ENCODE data around the gene RNU5D-1.

GRCh38 chr1:44701141-44701573 lies 29.8 kb downstream of the RNU5D-1 start:
- TF ChIP-seq, protein P1, sequence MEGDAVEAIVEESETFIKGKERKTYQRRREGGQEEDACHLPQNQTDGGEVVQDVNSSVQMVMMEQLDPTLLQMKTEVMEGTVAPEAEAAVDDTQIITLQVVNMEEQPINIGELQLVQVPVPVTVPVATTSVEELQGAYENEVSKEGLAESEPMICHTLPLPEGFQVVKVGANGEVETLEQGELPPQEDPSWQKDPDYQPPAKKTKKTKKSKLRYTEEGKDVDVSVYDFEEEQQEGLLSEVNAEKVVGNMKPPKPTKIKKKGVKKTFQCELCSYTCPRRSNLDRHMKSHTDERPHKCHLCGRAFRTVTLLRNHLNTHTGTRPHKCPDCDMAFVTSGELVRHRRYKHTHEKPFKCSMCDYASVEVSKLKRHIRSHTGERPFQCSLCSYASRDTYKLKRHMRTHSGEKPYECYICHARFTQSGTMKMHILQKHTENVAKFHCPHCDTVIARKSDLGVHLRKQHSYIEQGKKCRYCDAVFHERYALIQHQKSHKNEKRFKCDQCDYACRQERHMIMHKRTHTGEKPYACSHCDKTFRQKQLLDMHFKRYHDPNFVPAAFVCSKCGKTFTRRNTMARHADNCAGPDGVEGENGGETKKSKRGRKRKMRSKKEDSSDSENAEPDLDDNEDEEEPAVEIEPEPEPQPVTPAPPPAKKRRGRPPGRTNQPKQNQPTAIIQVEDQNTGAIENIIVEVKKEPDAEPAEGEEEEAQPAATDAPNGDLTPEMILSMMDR (IDR thresholded peaks at IDR 0.05): no peak
- TF ChIP-seq POLR2A (IDR thresholded peaks at IDR 0.05): no peak

Data from adrenal gland (tissue), 5 donors.